SU-DHL-6 (cell line): ENCODE measurements around the gene USP47.

Experiments
- H2AFZ ChIP-seq: fragments of 200-600 bp; sonication (generic); 2 replicates; pipeline ENCODE4 v1.6.1; 2014; ENCODE audit warnings: low read depth, mild to moderate bottlenecking, moderate library complexity, mixed read lengths, antibody characterized with exemption, low read length; ENCODE audit not compliant: severe bottlenecking
- H3F3A ChIP-seq: fragments of 200-600 bp; shearing (Covaris generic); 2 replicates; pipeline ENCODE4 v1.6.0; 2016; ENCODE audit warnings: antibody characterized with exemption, mild to moderate bottlenecking; ENCODE audit not compliant: insufficient read depth
- H3K27ac ChIP-seq: fragments of 200-600 bp; sonication (generic); 2 replicates; pipeline ENCODE4 v1.5.1; 2016; ENCODE audit warnings: low read depth, mild to moderate bottlenecking, low read length, moderate library complexity, mixed read lengths
- H3K27me3 ChIP-seq: fragments of 200-600 bp; sonication (generic), shearing (Covaris generic); 2 replicates; pipeline ENCODE4 v1.6.0; 2014; ENCODE audit warnings: mild to moderate bottlenecking, low read length
- H3K36me3 ChIP-seq: fragments of 200-600 bp; sonication (generic); 2 replicates; pipeline ENCODE4 v1.6.1; 2014; ENCODE audit warnings: mild to moderate bottlenecking, low read length, mixed read lengths
- H3K4me2 ChIP-seq: fragments of 300-600, 200-600 bp; shearing (Covaris generic), sonication (generic); 2 replicates; pipeline ENCODE4 v1.6.0; 2014; ENCODE audit warnings: low read length, low read depth, mild to moderate bottlenecking; ENCODE audit not compliant: poor library complexity, severe bottlenecking
- H3K4me3 ChIP-seq: fragments of 200-600 bp; sonication (generic); 2 replicates; pipeline ENCODE4 v1.5.1; 2014; ENCODE audit warnings: antibody characterized with exemption, low read length, mild to moderate bottlenecking, mixed read lengths; ENCODE audit not compliant: insufficient read depth, poor library complexity, severe bottlenecking
- H3K79me2 ChIP-seq: fragments of 200-600 bp; sonication (generic); 2 replicates; pipeline ENCODE4 v1.6.1; 2014; ENCODE audit warnings: mild to moderate bottlenecking, low read length, moderate library complexity; ENCODE audit not compliant: insufficient read depth
- H3K9ac ChIP-seq: fragments of 200-600 bp; sonication (generic); 2 replicates; pipeline ENCODE4 v1.7.0; 2014; ENCODE audit warnings: mild to moderate bottlenecking, low read length
- H3K9me2 ChIP-seq: fragments of 200-600 bp; sonication (generic); replicated peaks from 2 replicates; pipeline ENCODE4 v1.6.1; 2014; ENCODE audit warnings: low read length; ENCODE audit not compliant: insufficient read depth
- H3K9me3 ChIP-seq: fragments of 200-600 bp; sonication (generic); 2 replicates; pipeline ENCODE4 v1.6.1; 2014; ENCODE audit warnings: low read length, mixed read lengths; ENCODE audit not compliant: insufficient read depth
- H4K20me1 ChIP-seq: fragments of 200-600 bp; sonication (generic); 2 replicates; pipeline ENCODE4 v1.6.1; 2014; ENCODE audit warnings: low read depth, mild to moderate bottlenecking, antibody characterized with exemption, low read length, moderate library complexity, mixed read lengths
- CTCF ChIP-seq: fragments of 200-600 bp; sonication (generic); IDR thresholded peaks from one replicate; pipeline ENCODE4 v1.5.1; 2017; ENCODE audit warnings: antibody characterized with exemption, mild to moderate bottlenecking, low read length, moderate library complexity; ENCODE audit not compliant: insufficient read depth, poor library complexity, severe bottlenecking
- EZH2phosphoT487 ChIP-seq: fragments of 200-600 bp; sonication (generic), shearing (Covaris generic); conservative IDR thresholded peaks from 2 replicates; pipeline ENCODE4 v1.6.1; 2018; ENCODE audit warnings: mild to moderate bottlenecking, antibody characterized with exemption, low read length, moderate library complexity, mixed read lengths

Gene USP47

GRCh38 chr11:11862999-11863398, 21.2 kb downstream of the USP47 start:
- Histone ChIP-seq H3K9ac (no peak overlapping the region), H3K36me3 (peaks cover under 1% of the 10 kb centered on the region; the same call in 1 of the 2 replicates), H3K9me2 (no peaks in the 10 kb centered on the region), H3K79me2 (peaks cover 69% of the 10 kb centered on the region), H2AFZ (no peak overlapping the region), H3K4me2 (no peak overlapping the region), H3K4me3 (no peak overlapping the region), H3K9me3 (no peaks in the 10 kb centered on the region), H3K27ac (no peak overlapping the region), H3F3A (no peaks in the 10 kb centered on the region; the same call in 1 of the 2 replicates), H3K27me3 (no peaks in the 10 kb centered on the region), H4K20me1 (peaks cover 68% of the 10 kb centered on the region)
- TF ChIP-seq EZH2phosphoT487 (no peak), CTCF (no peak)

- H3K36me3 ChIP-seq, result peaks cover 4% of the 10 kb centered on the region; the same call in 1 of the 2 replicates
- TF ChIP-seq EZH2phosphoT487, result no peak
- H4K20me1 ChIP-seq, result peaks cover 69% of the 10 kb centered on the region
- no peak overlapping the region for H3K4me2 ChIP-seq
- peaks cover 67% of the 10 kb centered on the region for H3K79me2 ChIP-seq
- no peak overlapping the region for H3K9ac ChIP-seq
- no peak overlapping the region for H2AFZ ChIP-seq
- H3K27ac ChIP-seq, result no peak overlapping the region
- no peaks in the 10 kb centered on the region for H3K9me2 ChIP-seq
- no peaks in the 10 kb centered on the region; the same call in 1 of the 2 replicates for H3F3A ChIP-seq
- H3K4me3 ChIP-seq, result no peak overlapping the region
- H3K9me3 ChIP-seq, result no peaks in the 10 kb centered on the region
- H3K27me3 ChIP-seq, result no peaks in the 10 kb centered on the region
Observed at GRCh38 chr11:11864332-11864731, 22.6 kb downstream of the USP47 start.

- no peak overlapping the region for H3K4me2 ChIP-seq
- H3K9me2 ChIP-seq, result no peaks in the 10 kb centered on the region
- H3F3A ChIP-seq, result no peaks in the 10 kb centered on the region; the same call in 1 of the 2 replicates
- H3K27me3 ChIP-seq, result no peaks in the 10 kb centered on the region
- H4K20me1 ChIP-seq, result peaks cover 72% of the 10 kb centered on the region
- peaks cover 70% of the 10 kb centered on the region for H3K79me2 ChIP-seq
- TF ChIP-seq EZH2phosphoT487 (no peak), CTCF (no peak)
- H3K9ac ChIP-seq, result no peak overlapping the region
- no peak overlapping the region for H2AFZ ChIP-seq
- no peak overlapping the region for H3K4me3 ChIP-seq
- no peaks in the 10 kb centered on the region for H3K9me3 ChIP-seq
- peaks cover 4% of the 10 kb centered on the region; the same call in 1 of the 2 replicates for H3K36me3 ChIP-seq
- no peak overlapping the region for H3K27ac ChIP-seq
Observed at GRCh38 chr11:11864803-11865202, 23.0 kb downstream of the USP47 start.

- Histone ChIP-seq H3K27me3 (no peaks in the 10 kb centered on the region), H3K9me2 (no peaks in the 10 kb centered on the region), H3K4me3 (no peak overlapping the region), H3K79me2 (peaks cover 71% of the 10 kb centered on the region), H2AFZ (no peak overlapping the region), H3F3A (no peaks in the 10 kb centered on the region; the same call in 1 of the 2 replicates), H3K27ac (no peak overlapping the region), H3K9me3 (no peaks in the 10 kb centered on the region), H4K20me1 (peaks cover 77% of the 10 kb centered on the region), H3K4me2 (no peak overlapping the region), H3K9ac (no peak overlapping the region), H3K36me3 (peaks cover 4% of the 10 kb centered on the region; the same call in 1 of the 2 replicates)
- TF ChIP-seq CTCF, result no peak
- no peak for TF ChIP-seq EZH2phosphoT487
Observed at GRCh38 chr11:11865449-11865848, 23.7 kb downstream of the USP47 start.
